ENCODE data around the gene TSPAN9.

DNA sequence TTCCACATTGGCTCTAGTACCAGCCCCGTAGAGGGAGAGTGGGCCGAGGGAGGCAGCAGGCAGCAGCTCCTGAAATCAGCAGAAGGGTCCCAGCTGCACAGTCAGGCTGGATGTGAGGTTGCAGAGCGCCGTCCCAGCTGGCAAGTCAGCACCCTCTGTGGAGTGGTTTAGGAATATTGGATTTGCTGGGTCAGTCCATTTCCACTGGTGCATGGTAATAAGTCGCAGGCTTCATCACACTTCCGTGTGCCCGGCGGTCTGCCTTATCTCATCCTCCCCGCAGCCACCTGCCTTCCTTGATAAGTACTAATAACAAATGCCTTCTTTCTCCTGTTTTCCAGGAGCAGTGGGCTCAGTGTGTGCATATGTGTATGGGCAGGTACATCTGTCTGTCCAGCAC, 112.9 kb downstream of the TSPAN9 start:
- TF ChIP-seq ERF (CRISPR knock-in tag; IDR thresholded peaks at IDR 0.05) (no peak), ZBTB43 (CRISPR knock-in tag; IDR thresholded peaks at IDR 0.05) (no peak), RFX5 (IDR thresholded peaks at IDR 0.05; ENCODE audit: low read depth, low read length) (no peak), GATA2 (CRISPR knock-in tag; IDR thresholded peaks at IDR 0.05) (no peak), ZNF766 (CRISPR knock-in tag; conservative IDR thresholded peaks at IDR 0.05) (no peak), MEF2A (IDR thresholded peaks at IDR 0.05; ENCODE audit: control insufficient read depth, low read depth, low read length) (no peak), FOXM1 (IDR thresholded peaks at IDR 0.05; ENCODE audit: low read depth) (no peak), FOXM1 (CRISPR knock-in tag; IDR thresholded peaks at IDR 0.05; ENCODE audit: low read depth) (no peak), ZNF407 (IDR thresholded peaks at IDR 0.05; ENCODE audit: low read depth) (no peak), SMC3 (conservative IDR thresholded peaks at IDR 0.05; ENCODE audit: insufficient read depth, low read depth, low read length) (no peak), SMARCC2 (IDR thresholded peaks at IDR 0.05; ENCODE audit: low read depth) (no peak)
- TF ChIP-seq, protein P1, sequence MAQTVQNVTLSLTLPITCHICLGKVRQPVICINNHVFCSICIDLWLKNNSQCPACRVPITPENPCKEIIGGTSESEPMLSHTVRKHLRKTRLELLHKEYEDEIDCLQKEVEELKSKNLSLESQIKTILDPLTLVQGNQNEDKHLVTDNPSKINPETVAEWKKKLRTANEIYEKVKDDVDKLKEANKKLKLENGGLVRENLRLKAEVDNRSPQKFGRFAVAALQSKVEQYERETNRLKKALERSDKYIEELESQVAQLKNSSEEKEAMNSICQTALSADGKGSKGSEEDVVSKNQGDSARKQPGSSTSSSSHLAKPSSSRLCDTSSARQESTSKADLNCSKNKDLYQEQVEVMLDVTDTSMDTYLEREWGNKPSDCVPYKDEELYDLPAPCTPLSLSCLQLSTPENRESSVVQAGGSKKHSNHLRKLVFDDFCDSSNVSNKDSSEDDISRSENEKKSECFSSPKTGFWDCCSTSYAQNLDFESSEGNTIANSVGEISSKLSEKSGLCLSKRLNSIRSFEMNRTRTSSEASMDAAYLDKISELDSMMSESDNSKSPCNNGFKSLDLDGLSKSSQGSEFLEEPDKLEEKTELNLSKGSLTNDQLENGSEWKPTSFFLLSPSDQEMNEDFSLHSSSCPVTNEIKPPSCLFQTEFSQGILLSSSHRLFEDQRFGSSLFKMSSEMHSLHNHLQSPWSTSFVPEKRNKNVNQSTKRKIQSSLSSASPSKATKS (CRISPR knock-in tag; IDR thresholded peaks at IDR 0.05), result no peak
- TF ChIP-seq, protein P2, sequence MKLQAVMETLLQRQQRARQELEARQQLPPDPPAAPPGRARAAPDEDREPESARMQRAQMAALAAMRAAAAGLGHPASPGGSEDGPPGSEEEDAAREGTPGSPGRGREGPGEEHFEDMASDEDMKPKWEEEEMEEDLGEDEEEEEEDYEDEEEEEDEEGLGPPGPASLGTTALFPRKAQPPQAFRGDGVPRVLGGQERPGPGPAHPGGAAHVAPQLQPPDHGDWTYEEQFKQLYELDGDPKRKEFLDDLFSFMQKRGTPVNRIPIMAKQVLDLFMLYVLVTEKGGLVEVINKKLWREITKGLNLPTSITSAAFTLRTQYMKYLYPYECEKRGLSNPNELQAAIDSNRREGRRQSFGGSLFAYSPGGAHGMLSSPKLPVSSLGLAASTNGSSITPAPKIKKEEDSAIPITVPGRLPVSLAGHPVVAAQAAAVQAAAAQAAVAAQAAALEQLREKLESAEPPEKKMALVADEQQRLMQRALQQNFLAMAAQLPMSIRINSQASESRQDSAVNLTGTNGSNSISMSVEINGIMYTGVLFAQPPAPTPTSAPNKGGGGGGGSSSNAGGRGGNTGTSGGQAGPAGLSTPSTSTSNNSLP (IDR thresholded peaks at IDR 0.05; ENCODE audit: borderline replicate concordance, low read depth, low read length), result no peak
- TF ChIP-seq, protein P3, sequence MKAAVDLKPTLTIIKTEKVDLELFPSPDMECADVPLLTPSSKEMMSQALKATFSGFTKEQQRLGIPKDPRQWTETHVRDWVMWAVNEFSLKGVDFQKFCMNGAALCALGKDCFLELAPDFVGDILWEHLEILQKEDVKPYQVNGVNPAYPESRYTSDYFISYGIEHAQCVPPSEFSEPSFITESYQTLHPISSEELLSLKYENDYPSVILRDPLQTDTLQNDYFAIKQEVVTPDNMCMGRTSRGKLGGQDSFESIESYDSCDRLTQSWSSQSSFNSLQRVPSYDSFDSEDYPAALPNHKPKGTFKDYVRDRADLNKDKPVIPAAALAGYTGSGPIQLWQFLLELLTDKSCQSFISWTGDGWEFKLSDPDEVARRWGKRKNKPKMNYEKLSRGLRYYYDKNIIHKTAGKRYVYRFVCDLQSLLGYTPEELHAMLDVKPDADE (conservative IDR thresholded peaks at IDR 0.05; ENCODE audit: control insufficient read depth, low read depth, low read length), result no peak

Measured in K562 (cell line).